ENCODE measurements around the gene MAN1B1.

Gene MAN1B1

DNA sequence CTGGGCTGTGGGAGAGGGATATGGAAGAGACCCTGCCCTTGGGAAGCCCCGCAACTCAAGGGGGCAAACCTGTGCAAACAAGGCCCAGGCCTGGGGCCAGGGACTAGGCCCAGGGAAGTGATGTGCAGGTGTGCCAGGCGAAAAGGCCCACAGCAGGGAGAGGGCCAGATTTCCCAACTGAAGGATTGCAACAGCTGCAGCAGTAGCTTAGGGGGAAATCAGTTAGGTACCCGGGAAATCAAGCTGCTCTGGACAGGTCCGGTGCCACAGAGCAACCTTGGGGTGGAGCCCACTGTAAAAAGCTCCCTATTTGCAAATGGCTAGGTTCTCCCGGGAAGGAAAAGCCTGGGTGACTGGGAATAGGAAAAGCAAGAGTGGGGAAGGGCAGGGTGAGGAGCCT is 62.6 kb downstream of the MAN1B1 start:
- no peak for DNase-seq

DNA sequence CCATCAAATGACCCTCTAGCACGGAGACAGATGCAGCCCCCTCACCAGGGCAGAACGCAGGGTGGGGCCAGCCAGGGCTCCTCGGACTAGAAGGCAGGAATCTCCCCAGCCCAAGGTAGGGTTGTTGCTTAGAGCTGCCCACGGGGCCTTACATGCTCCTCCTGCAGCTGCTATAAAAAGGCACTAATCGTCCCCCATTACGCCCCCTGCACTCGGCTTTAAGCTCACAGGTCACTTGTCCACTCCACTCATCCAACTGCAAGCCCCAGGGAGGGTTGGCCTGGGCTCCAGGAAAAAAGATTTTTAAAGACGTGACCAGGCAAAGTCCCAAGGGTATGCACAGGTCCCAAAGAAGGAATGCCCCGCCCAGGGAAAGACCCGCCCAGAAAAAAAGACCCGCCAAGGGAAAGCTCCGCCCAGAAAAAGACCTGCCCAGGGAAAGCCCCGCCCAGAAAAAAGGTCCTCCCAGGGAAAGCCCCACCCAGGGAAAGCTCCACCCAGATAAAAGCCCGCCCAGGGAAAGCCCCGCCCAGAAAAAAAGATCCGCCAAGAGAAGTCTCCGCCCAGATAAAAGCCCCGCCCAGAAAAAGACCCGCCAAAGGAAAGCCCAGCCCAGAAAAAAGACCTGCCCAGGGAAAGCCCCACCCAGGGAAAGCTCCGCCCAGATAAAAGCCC is 63.3 kb downstream of the MAN1B1 start:
- no peak for DNase-seq

DNA sequence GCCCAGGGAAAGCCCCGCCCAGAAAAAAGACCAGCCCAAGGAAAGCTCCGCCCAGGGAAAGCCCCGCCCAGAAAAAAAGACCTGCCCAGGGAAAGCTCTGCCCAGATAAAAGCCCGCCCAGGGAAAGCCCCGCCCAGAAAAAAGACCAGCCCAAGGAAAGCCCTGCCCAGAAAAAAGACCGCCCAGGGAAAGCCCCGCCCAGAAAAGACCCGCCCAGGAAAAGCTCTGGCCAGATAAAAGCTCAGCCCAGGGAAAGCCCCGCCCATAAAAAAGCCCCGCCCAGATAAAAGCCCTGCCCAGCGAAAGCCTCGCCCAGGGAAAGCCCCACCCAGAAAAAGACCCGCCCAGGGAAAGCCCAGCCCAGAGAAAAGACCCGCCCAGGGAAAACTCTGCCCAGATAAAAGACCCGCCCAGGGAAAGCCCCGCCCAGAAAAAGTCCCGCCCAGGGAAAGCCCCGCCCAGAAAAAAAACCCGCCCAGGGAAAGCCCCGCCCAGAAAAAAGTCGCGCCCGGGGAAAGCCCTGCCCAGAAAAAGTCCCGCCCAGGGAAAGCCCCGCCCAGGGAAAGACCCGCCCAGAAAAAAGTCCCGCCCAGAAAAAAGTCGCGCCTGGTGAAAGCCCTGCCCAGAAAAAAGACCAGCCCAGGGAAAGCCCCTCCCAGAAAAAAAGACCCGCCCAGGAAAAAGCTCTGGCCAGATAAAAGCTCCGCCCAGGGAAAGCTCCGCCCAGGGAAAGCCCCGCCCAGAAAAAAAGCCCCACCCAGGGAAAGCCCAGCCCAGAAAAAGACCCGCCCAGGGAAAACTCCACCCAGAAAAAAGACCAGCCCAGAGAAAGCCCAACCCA is 64.1 kb downstream of the MAN1B1 start:
- peak; percentile 73 to 94 for DNase-seq

DNA sequence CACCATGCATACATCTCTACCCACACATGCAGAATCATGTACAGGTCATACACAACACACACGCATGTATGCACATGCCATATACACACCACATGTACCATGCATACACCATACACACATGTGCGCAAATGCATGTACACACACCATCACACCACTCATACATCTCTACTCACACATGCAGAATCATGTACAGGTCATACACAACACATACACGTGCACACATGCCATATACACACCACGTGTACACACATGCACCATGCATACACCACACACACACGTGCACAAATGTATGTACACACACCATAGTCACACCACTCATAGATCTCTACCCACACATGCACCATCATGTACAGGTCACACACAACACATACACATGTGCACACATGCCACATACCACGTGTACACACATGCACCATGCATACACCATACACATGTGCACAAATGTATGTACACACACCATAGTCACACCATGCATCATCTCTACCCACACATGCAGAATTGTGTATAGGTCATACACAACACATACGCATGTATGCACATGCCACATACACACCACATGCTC is 66.1 kb downstream of the MAN1B1 start:
- DNase-seq = no peak

DNA sequence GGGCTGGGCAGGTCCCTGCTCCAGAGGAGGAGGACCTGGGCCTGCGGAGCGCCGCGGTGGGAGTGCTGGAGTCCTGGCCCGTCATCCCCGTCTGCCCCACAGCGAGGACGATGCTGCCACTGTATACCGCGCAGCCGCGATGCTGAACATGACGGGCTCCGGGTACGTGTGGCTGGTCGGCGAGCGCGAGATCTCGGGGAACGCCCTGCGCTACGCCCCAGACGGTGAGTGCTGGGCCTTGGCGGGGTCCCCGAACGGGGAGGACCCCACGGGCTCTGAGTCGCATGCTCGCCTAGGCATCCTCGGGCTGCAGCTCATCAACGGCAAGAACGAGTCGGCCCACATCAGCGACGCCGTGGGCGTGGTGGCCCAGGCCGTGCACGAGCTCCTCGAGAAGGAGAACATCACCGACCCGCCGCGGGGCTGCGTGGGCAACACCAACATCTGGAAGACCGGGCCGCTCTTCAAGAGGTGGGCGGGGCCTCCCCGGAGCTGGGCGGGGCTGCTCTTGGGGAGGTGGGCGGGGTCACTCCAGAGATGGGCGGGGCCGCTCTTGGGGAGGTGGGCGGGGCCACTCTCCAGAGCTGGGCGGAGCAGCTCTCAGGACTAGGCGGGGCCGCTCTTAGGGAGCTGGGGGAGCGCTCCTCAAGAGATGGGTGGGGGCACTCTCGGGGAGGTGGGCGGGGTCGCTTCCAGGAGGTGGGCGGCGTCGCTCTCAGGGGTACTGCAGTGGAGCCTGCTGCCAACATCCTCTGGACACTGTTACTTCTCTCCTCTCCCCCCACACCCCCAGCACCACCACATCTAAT is 70.0 kb downstream of the MAN1B1 start:
- peak; percentile 82 to 88 for DNase-seq

DNA sequence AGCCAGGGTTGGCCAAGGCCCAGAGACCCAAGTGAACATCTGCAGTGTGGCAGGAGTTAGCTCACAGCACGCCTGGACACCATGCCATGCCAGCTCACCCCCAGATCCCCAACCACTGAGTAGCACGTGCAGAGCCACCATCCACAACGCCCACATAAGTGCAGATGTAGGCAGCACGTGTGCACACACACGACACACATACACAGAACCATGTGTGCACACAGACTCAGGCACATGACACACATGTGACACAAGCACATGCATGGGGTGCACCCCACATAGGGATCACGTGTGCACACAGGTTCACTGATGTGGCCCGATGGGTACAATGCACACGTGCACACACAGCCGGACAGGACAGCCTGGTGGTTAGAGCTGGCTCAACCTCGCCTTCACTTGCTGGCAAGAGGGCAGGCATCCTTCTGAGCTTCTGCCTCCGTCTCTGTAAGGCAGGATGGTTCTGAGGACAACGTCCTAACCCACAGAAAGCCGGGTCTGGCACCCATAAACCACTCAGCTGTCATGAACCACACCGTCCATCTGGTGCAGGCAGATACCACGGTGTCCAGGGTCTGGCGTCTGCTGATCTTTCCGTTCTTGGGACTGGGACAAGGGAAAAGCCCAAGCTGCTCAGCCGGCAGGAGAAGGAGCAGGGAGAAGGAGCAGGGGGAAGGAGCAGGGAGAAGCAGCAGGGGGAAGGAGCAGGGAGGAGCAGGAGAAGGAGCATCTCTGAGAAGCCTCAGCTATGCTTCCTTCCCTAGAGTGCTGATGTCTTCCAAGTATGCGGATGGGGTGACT is 71.0 kb downstream of the MAN1B1 start:
- no peak for DNase-seq

DNA sequence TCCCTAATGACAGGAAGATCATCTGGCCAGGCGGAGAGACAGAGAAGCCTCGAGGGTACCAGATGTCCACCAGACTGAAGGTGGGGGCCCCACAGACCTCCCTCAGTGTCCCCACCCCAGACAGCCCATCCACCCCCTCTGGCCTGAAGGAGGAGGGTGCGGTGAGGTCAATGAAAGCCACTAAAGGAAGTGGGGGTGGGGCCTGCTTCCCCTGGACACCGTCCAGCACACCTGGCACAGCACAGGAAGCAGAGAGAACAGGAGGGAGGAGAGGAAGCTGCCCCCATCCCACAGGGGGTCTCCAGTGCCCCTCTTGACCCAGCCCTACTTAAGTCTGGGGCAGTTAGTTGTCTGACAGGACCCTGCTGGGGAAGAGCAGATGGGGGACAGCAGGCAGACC is 71.8 kb downstream of the MAN1B1 start:
- DNase-seq = no peak
